ENCODE data around the gene MAP3K5.

- TF ChIP-seq POLR2A (IDR thresholded peaks at IDR 0.05) (no peak), CTCF (IDR thresholded peaks at IDR 0.05) (no peak), EP300 (IDR thresholded peaks at IDR 0.05) (no peak)
Observed at GRCh38 chr6:136728976-136729515, 63.2 kb downstream of the MAP3K5 start.

All from sigmoid colon (tissue), 4 donors.